Upper lobe of left lung (tissue), 4 donors: Measurements from ENCODE around the gene GAPDHS.

ENCODE experiments used
- CTCF ChIP-seq, 6 experiments: fragments of 450-650 bp in 4 of 6; fragments of 200-600 bp in 2 of 6; sonication (generic) in 2 of 6; IDR thresholded peaks; one replicate each; pipeline ENCODE4 v1.5.1; 2016 to 2019; ENCODE audit warnings: antibody characterized with exemption in 6 of 6
- POLR2AphosphoS5 ChIP-seq, 2 donors: sonication (generic); formaldehyde crosslinking; IDR thresholded peaks; one replicate each; pipeline ENCODE4 v1.5.1; 2017; ENCODE audit warnings: antibody characterized with exemption in 2 of 2

GRCh38 chr19:35569281-35569781 is 36.1 kb downstream of the GAPDHS start:
- TF ChIP-seq CTCF (IDR thresholded peaks at IDR 0.05) (no peak), POLR2AphosphoS5 (IDR thresholded peaks at IDR 0.05) (no peak)
